HG02840 (cell line): Measurements from ENCODE around the gene TMEM131L.
"Not testable (repeated sequence)": the region's sequence is repeated elsewhere in the genome, so short reads cannot be mapped to it uniquely, and the experiment has no call there.

Source experiments
- ATAC-seq: cut with Tn5 transposase; IDR thresholded peaks from one replicate; pipeline ENCODE4 v1.9.1; 2021; ENCODE audit warnings: mild to moderate bottlenecking, moderate library complexity, moderate number of reproducible peaks; ENCODE audit not compliant: unreplicated experiment, low FRiP score

The TMEM131L gene

DNA sequence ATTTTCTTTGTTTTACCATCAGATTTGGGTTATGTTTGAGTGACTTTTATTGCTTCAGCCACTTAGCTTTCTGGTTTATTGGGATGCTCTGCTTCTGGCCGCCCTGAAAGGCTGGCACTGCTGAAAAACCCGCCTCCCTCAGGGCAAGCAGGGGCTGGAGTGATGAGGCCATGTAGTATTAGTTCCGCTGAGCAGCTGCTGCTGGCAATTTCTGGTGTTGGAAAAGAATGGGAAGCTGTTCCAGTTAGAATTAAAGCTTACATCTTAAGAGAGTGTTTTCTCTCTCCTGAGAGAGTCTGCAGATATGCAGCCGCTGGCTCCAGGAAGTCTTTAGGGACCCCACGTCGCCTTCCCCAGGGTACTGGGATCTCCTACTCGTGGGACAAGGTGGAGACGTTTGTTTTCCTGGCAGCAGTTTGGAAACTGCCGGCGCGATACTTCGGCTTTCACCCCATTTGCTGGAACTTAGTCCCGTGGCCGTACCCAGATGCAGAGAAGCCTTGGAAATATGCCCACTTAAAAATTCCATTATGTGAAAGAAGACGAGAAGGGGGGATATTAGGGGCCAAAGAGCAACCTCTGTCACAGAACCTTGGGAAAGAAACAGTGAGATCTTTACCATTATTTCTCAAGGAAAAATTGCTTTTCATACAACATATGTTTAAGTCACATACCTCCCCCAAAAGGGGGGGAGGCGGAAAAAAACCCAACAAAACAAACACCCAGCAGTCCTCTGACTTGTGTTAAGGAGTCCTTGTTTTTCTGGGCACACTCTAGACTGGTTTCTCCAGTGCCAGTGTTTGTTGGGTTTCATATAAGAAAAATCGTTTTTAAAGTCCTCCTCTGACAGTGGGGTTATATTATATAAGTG lies 72.6 kb downstream of the TMEM131L start:
- no peak for ATAC-seq

DNA sequence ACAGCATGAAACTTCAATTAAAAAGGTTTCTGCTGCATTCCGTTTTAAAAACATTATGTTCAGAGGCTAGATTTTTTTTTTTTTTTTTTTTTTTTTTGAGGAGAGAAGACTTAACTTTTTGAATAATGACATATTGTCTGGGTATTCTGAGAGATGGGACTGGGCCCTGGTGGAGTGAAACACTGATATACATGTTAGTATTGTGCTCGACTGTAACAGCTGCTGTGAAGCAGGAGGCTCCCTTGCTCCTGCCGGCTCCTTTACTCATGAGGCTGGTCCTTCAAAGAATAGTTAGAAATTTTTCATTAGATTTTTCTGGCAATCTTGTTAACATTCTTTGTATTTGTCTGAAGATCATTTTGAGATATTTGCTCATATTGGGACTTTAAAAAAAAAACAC lies 73.3 kb downstream of the TMEM131L start:
- no peak for ATAC-seq

DNA sequence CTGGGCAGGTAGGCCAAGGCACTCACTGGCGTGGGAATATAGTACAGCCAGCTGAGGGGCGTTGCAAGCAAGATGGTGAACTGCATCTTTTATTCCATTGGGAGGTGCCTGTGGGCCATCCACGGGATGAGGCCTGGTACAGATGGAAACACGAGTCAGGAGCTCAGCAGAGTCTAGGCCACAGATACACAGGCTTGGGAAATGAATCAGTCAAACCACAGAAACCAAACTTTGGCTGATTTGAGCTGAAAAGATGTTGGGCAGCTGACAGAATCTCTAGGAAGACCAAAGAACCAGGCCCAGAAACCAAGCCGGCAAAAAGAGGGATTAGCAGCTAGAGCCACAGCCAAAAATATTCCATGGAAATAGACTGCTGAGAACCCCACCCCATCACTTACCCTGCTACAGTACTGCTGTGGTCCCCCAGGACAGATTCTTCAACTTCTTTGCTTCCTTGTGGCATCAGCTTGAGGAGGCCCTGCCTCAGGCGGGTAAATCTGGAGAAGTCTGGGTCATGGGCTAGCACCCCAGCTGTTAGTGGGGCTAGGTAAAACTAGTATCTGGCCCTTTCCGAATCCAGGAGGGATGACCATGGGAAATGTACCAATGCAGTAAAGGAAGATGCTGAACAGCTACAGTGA lies 75.4 kb downstream of the TMEM131L start:
- no peak for ATAC-seq

DNA sequence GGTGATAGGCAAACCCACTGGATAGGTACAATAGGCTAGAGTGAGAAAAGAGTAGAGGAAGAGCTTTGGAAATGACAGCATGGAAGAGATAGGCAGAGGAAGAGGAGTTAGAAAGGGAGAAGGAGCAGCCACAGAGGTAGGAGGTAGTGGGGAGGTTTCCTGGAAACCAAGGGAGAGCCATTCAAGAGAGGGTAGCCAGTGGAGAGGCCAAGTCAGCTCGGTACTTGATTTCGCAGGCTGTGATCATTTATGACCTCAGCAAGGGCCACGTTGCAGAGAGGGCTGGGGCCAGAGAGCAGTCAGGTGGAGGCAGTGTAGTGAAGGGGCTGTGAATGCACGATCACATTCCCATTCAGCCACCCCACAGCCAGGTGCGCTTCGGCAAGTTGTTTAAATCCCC lies 76.0 kb downstream of the TMEM131L start:
- no peak for ATAC-seq

DNA sequence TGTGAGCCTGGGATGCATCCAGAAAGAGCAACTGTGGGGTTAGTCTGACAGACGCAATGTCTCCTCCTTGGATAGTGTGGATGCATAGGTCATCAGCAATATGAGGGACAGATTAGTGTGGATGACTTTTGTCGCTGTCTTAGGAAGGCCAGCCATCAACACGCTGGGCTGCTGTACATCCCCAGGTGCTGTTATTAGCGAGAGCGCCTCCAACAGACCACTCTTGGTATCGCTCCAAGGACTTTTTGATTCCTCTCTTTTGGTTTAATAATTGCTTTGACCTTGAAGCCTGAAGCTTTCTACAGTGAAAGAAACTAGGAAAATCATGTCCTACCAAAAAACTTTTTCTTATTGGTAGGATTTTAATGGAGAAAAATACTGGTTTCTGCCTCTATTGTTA lies 76.7 kb downstream of the TMEM131L start:
- no peak for ATAC-seq

DNA sequence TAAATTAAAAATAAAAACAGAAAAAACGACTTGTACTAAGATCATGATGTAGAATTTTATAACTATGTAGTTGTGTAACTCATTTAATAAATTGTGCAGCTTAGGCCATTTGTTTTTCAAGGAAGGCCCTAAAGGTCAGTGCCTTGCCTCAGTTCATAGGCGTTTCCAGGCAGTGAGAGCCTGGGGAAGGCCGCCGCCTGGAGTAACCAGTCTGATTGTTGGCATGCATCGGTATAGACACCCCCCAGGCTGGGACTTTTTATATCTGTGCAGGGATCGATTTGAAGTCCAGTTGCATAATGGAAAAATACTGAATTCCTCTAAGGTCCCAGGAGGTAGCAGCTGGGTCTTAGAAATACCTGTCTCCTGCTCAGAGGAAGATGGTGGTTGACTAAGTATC lies 77.2 kb downstream of the TMEM131L start:
- ATAC-seq = no peak

DNA sequence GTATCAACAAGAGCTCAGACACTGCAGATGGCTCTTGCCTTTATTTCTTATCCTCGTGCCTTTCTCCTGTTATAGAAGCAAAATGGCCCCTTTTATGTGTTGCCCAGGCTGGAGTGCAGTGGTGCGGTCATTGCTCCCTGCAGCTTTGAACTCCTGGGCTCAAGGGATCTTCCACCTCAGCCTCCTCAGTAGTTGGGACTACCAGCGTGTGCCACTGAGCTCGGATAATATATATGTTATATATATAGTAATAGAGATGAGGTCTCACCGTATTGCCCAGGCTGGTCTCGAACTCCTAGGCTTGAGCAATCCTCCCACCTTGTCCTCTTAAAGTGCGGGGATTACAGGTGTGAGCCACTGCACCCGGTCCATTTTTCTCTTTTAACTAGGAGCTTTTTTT lies 79.7 kb downstream of the TMEM131L start:
- no peak for ATAC-seq

DNA sequence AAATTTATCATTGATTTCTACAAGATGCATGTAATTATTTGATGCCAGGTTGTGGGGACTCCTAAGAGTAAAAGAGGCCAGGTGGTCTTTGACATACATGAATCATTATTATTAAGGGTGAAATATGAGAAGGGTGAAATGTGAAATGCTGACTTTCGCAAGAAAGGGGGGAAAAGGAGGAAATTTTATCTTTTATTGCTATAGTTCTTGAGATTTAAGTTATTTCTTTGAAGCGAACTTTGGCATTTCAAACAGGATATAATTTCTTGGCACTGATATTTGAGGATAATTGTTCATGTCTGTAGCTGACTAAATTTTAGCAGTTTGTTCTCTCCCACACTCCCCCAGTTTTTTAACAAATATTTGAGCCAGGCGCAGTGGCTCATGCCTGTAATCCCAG lies 80.1 kb downstream of the TMEM131L start:
- no peak for ATAC-seq

DNA sequence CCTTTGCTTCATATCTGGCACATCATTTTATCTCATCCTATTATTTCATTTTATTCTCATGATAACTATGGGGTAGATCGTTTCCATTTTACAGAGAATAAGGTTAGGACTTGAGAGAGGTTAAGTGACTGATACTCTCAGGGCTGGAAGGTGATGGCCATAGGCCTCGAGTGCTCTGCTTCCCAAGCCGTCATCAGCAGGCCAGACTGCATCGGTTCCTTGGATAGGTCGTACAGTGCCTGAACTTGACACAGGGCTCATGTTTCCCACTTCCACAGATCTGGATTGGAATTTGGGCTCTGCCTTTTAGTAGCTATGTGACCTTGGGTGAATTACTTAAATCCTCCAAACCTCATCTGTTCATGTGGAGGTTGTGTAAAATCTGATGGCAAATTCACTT lies 81.4 kb downstream of the TMEM131L start:
- no peak for ATAC-seq

DNA sequence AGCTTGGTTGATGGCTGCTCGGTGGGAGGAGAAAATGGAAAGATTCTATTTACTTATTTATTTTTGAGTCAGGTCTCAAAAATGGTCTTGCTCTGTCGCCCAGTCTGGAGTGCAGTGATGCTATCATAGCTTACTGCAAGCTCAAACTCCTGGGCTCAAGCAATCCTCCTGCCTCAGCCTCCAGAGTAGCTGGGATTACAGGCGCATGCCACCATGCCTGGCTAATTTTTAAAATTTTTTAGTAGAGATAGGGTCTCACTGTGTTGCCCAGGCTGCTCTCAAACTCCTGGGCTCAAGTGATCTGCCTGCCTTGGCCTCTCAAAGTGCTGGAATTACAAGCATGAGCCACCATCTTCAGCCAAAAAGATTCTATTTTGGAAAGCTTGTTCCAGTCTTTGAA lies 82.7 kb downstream of the TMEM131L start:
- ATAC-seq = not testable (repeated sequence)

DNA sequence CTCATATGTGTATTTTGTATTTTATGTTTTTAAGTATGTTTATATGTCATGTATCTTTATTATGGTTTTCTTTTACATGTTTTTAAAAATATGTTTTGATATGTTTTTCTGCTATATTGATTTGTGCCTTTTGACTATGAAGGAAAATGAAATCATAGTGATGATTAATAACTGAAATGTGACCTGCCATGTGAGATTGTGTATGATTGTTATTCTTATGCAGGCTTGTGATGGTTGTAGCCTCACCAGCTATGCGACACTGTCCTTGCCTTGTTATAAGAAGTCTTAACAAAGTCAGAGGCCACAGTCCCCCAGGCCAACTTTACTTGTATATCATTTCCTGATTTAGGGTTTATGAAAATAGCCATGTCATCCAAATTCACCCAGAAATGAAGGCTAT lies 83.2 kb downstream of the TMEM131L start:
- no peak for ATAC-seq

DNA sequence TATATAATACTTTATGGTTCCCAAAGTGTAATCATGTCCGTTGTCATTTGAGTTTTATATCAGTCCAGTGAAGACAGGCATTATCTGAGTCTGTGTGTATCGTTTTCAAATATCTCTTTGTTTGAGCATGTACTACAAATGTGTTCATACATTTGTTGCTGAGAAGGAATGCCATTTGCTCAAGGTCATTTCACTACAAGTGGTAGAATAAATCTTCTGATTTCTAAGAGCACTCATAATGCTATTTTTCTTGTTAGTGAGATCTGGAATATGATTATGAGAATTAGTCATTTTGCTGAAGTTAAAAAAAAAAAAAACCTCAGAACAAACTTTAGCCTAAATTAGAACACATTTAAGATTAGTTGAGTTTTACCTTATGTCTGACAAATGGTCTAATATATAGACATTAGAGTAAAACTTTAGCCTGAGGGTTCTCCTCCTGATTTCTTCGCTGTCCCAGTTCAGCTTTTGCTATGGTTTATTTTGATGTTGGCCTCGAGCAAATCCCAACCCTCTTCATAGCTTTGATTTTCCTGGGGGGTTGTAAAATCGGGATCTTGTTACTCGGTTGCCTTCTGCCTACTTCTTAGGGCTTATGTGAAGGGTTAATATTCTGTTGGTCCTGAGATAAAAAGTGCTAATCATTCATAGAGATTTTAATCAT lies 87.1 kb downstream of the TMEM131L start:
- ATAC-seq = no peak

DNA sequence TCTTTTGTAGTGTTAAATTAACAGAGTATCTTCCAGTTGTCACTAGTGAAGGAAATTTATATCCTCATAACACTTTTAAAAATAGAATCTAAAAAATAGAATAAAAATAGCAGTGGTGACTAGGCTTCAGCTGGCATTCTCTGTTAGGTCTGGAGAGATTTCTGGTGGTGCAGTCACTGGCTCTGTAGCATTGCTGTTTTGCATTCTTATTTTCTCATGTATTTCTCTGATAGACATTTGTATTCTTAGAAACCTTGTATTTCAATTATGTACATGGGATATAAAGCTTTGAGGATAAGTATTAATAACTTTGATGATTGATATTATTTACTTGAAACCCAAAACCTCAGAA lies 87.6 kb downstream of the TMEM131L start:
- ATAC-seq = no peak

DNA sequence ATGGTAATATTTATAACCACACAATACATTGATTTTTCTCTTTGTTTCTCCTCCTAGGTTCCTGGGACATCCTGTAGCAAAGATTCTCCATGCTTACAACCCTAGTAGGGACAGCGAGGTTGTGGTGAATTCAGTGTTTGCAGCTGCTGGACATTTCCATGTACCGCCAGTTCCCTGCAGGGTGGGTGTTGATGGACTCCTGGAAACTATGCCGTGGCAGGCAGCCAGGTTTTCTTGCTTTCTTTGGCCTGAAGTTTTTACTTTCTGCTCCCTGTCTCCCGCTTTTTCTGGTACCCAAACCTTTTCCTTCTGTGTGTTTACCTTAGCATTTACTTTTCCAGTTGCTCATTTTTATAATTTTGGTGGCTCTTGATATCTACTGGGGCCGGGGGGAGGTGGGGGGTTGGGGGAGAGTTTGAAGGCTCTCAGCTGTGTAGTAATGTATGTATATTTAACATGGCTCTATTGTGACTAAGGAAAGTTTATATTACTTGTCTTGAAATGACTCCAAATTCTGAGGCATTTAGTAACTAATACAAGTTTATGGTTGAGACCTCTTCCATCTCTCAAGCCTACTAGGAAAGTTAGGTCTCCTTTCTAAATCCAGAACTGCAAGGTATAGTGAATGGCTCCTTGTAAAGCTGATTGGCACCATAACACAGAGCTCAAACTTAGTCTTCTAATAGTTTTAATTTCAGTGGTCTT lies 89.7 kb downstream of the TMEM131L start:
- no peak for ATAC-seq

DNA sequence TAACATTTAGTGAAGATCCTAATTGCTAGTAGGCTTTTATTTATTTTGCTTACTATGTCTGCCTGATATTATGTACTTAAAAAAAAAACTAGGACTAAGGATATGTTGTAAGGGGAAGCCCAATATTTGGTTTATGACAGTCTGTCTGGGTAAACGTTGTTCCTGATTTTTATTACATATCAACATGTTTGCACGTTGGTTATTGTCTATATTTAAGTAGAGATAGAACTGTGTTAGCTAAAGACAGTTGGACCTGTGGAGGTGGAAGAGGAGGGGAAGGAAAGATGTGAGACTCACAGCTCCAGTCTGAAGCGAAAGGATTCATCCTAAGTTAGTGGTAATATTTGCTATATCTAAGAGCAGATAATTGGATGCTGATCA lies 90.3 kb downstream of the TMEM131L start:
- no peak for ATAC-seq

DNA sequence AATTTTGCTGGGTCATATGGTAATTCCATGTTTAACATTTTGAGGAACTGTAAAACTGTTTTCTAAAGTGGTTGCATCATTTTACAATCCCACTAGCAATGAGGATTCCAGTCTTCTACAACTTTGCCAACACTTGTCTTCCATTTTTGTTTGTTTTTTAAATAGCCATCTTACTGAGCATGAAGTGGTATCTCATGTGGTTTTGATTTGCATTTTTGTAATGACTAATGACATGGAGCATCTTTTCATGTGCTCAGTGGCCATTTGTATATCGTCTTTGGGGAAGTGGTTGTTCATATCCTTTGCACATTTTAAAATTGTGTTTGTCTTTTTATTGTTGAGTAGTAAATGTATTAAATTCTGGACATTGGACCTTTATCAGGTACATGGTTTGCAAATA lies 94.7 kb downstream of the TMEM131L start:
- peak; percentile 59 for ATAC-seq

DNA sequence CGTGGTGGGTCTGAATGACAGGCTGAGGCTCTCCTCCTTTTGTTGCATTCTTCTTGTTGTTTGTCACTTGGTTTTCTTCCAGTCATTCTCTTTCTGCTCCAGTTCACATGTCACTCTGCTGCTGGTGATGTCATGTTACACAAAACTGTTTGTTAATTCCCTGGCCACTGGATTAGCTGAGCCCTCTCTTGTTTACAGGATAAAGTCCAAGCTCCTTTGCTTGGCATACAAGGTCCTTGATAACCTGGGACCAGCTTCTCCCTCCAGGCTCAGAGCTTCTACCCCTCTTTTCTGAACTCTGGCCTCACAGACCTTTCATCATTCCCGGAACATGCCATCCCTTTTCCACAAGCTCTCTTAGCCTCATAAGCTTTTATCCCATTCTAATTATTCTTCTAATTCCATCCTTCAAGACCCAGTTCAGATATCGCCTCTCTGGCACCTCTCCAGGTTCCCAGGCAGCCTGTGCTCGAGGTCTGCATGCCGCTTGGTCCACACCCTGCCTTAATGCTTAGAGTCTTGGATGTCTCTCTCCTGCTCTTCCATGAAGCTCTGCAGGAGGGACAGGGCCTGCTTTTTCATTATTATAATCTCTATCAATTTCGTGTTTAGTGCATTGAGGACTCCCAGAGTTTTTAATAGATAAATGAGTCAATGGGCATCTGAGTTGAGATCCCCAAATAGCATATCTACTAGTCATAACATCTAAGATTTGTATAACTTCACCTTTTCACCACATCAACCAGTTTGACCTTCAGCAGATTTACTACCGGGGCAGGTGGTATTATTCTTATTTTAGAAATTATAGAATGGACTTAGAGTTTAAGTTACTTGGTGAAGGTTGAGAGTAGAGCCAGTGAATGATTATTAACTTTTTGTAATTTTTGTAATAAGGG lies 98.7 kb downstream of the TMEM131L start:
- no peak for ATAC-seq

DNA sequence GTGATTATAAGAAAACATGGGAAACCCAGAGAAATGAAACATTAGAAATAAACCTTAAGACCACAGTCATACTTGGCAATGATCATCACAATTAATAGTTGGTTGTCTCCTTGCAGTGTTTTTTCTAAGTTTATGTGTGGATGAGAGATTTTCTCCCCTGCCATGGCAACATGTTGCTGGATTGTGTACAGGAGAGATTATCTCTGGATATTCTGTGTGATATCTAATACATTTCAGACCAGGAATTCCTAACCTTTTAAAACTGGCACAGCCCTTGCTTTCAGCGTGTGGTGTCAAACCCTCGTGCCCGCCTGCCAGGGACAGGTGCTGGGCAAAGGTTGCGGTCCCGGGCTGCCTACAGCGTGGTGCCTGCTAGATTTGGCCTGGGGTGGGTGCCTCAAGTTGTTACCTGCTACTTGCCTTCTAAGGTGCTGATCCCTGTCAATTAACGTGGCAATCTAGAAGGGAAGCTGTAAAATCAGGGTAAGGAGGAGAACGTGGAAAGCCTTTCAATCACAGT lies 100.5 kb downstream of the TMEM131L start:
- ATAC-seq = no peak

DNA sequence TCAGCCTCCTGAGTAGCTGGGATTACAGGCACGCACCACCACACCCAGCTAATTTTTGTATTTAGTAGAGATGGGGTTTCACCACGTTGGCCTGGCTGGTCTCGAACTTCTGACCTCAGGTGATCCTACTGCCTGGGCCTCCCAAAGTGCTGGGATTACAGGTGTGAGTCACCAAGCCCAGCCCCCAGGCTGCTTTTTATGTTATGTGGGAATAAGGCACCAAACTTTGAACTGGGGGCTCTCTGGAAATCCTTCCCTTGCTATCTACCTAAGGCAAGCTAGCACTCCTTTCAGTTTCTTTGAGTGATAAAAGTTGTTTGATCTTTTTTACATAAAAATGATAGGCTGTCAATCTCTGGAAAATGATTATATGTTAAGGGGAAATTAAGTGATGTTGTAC lies 101.5 kb downstream of the TMEM131L start:
- not testable (repeated sequence) for ATAC-seq
